GM23338 (cell line): Measurements from ENCODE around the gene VPS13A. TPM values are rescaled to one million over a fixed set of nuclear protein-coding genes. Genes with fewer than 3 reads are reported as not detected.

Experiments
- ATAC-seq: fragments of 200-7000 bp; cut with Tn5 transposase; 3 replicates; pipeline ENCODE4 v1.9.1; 2020
- DNase-seq: peaks from one replicate; pipeline ENCODE4 v3.0.0-alpha.2; 2015; ENCODE audit warnings: low spot score
- H2AFZ ChIP-seq: fragments of 200-600 bp; sonication (generic); 2 replicates; pipeline ENCODE4 v1.8.0; 2016; ENCODE audit warnings: antibody characterized with exemption, mild to moderate bottlenecking, moderate library complexity
- H3F3A ChIP-seq: fragments of 200-600 bp; sonication (generic); replicated peaks from 2 replicates; pipeline ENCODE4 v1.8.0; 2017; ENCODE audit warnings: antibody characterized with exemption, mixed run types, low read depth
- H3K27ac ChIP-seq: fragments of 200-600 bp; sonication (generic); 2 replicates; pipeline ENCODE4 v1.6.1; 2016; ENCODE audit warnings: low read depth
- H3K27me3 ChIP-seq: fragments of 200-600 bp; sonication (generic); 2 replicates; pipeline ENCODE4 v1.8.0; 2016; ENCODE audit warnings: mild to moderate bottlenecking, mixed run types, moderate library complexity; ENCODE audit not compliant: insufficient read depth
- H3K36me3 ChIP-seq: fragments of 200-600 bp; sonication (generic); 2 replicates; pipeline ENCODE4 v1.8.0; 2016; ENCODE audit warnings: mild to moderate bottlenecking; ENCODE audit not compliant: insufficient read depth
- H3K4me1 ChIP-seq: fragments of 200-600 bp; sonication (generic); 2 replicates; pipeline ENCODE4 v1.8.0; 2016; ENCODE audit warnings: mild to moderate bottlenecking, moderate library complexity; ENCODE audit not compliant: insufficient read depth
- H3K4me2 ChIP-seq: fragments of 200-600 bp; sonication (generic); 2 replicates; pipeline ENCODE4 v1.7.1; 2017; ENCODE audit warnings: mixed run types
- H3K4me3 ChIP-seq: fragments of 200-600 bp; sonication (generic); 2 replicates; pipeline ENCODE4 v1.6.1; 2016; ENCODE audit warnings: mixed run types
- H3K79me2 ChIP-seq: fragments of 200-600 bp; sonication (generic); replicated peaks from 2 replicates; pipeline ENCODE4 v1.8.0; 2017; ENCODE audit warnings: mild to moderate bottlenecking; ENCODE audit not compliant: insufficient read depth
- H3K9me2 ChIP-seq: fragments of 200-600 bp; sonication (generic); 2 replicates; pipeline ENCODE4 v1.8.0; 2017; ENCODE audit not compliant: insufficient read depth
- H4K20me1 ChIP-seq: fragments of 200-600 bp; sonication (generic); replicated peaks from 2 replicates; pipeline ENCODE4 v1.8.0; 2017; ENCODE audit warnings: mild to moderate bottlenecking; ENCODE audit not compliant: insufficient read depth
- H3K27ac Mint-ChIP-seq: 2 replicates; pipeline ENCODE4 v1.8.0; 2020; ENCODE audit warnings: inconsistent platforms, mild to moderate bottlenecking, moderate library complexity, mixed read lengths
- H3K27me3 Mint-ChIP-seq: 3 replicates; pipeline ENCODE4 v1.8.0; 2022; ENCODE audit warnings: low read depth, mild to moderate bottlenecking, moderate library complexity, mixed read lengths, inconsistent platforms; ENCODE audit not compliant: insufficient read depth, poor library complexity
- H3K36me3 Mint-ChIP-seq: 3 replicates; pipeline ENCODE4 v1.8.0; 2021; ENCODE audit warnings: low read depth, mild to moderate bottlenecking, inconsistent platforms, moderate library complexity, mixed read lengths
- H3K4me1 Mint-ChIP-seq: 3 replicates; pipeline ENCODE4 v1.8.0; 2020; ENCODE audit warnings: mild to moderate bottlenecking, inconsistent platforms, mixed read lengths
- H3K4me3 Mint-ChIP-seq: 3 replicates; pipeline ENCODE4 v1.8.0; 2021; ENCODE audit warnings: moderate library complexity, mild to moderate bottlenecking, inconsistent platforms, mixed read lengths
- H3K9me3 Mint-ChIP-seq: 3 replicates; pipeline ENCODE4 v1.8.0; 2020; ENCODE audit warnings: moderate library complexity, mild to moderate bottlenecking, inconsistent platforms, mixed read lengths
- EZH2 ChIP-seq: fragments of 200-600 bp; sonication (generic); IDR thresholded peaks from one replicate; pipeline ENCODE4 v1.8.0; 2017; ENCODE audit warnings: antibody characterized with exemption, mild to moderate bottlenecking, low read depth; ENCODE audit not compliant: unreplicated experiment
- EZH2phosphoT487 ChIP-seq: fragments of 200-600 bp; sonication (generic); IDR thresholded peaks from one replicate; pipeline ENCODE4 v1.8.1; 2018; ENCODE audit warnings: antibody characterized with exemption; ENCODE audit not compliant: unreplicated experiment
- JUNB ChIP-seq: IDR thresholded peaks from one replicate; pipeline ENCODE4 v1.6.1; 2016; ENCODE audit warnings: antibody characterized with exemption; ENCODE audit not compliant: unreplicated experiment
- STAT1 ChIP-seq: IDR thresholded peaks from one replicate; pipeline ENCODE4 v1.6.1; 2016; ENCODE audit warnings: antibody characterized with exemption; ENCODE audit not compliant: unreplicated experiment
- ZNF331 ChIP-seq: fragments of 250-450 bp; sonication (Bioruptor Pico); IDR thresholded peaks from 2 replicates; pipeline ENCODE4 v1.5.0; 2020; ENCODE audit warnings: low read depth, mild to moderate bottlenecking, moderate library complexity
- polyA plus RNA-seq: library from polyadenylated mRNA; unstranded; fragments of >200 nt; fragmentation: Nextera tagmentation; extraction: Ambion mirVana; gene quantifications from 2 replicates; pipeline ENCODE4 v1.2.1, GENCODE V29; 2016
- total RNA-seq: library from RNA; depleted of rRNA; stranded (reverse); fragments of >200 nt; shearing (Covaris generic); gene quantifications from 2 replicates; pipeline ENCODE4 v1.2.3, GENCODE V29; 2014
- TF ChIP-seq, protein P1 (sequence below), 2 experiments: fragments of 200-600 bp in 1 of 2; sonication (generic) in 1 of 2; conservative IDR thresholded peaks; 2 replicates each; pipeline versions ENCODE4 v1.5.1 to v1.6.1; 2016 to 2017; ENCODE audit warnings: antibody characterized with exemption in 2 of 2, low read depth in 2 of 2, mild to moderate bottlenecking in 2 of 2, moderate library complexity in 1 of 2
- TF ChIP-seq, protein P2 (sequence below): IDR thresholded peaks from one replicate; pipeline ENCODE4 v1.6.1; 2018; ENCODE audit warnings: antibody characterized with exemption; ENCODE audit not compliant: unreplicated experiment
- TF ChIP-seq, protein P3 (sequence below): IDR thresholded peaks from 2 replicates; pipeline ENCODE4 v1.6.1; 2016; ENCODE audit warnings: antibody characterized with exemption

Gene VPS13A
- total and polyA plus RNA-seq, 2 experiments from 2014 or later, result 45.9 to 68.1 TPM

- Mint-ChIP-seq H3K27ac (no peak overlapping the region), H3K27me3 (no peaks in the 10 kb centered on the region), H3K36me3 (peaks cover 11% of the 10 kb centered on the region; the same call in 2 of the 3 replicates), H3K4me3 (no peak overlapping the region), H3K9me3 (no peaks in the 10 kb centered on the region), H3K4me1 (no peaks in the 10 kb centered on the region)
- no peak for TF ChIP-seq ZNF331 (CRISPR knock-in tag)
- TF ChIP-seq, protein P1, sequence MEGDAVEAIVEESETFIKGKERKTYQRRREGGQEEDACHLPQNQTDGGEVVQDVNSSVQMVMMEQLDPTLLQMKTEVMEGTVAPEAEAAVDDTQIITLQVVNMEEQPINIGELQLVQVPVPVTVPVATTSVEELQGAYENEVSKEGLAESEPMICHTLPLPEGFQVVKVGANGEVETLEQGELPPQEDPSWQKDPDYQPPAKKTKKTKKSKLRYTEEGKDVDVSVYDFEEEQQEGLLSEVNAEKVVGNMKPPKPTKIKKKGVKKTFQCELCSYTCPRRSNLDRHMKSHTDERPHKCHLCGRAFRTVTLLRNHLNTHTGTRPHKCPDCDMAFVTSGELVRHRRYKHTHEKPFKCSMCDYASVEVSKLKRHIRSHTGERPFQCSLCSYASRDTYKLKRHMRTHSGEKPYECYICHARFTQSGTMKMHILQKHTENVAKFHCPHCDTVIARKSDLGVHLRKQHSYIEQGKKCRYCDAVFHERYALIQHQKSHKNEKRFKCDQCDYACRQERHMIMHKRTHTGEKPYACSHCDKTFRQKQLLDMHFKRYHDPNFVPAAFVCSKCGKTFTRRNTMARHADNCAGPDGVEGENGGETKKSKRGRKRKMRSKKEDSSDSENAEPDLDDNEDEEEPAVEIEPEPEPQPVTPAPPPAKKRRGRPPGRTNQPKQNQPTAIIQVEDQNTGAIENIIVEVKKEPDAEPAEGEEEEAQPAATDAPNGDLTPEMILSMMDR (conservative IDR thresholded peaks at IDR 0.05; ENCODE audit: low read depth in 2 of 2), result peak; percentile 21 to 49; a peak in 3 of 4 replicates
- no peak for TF ChIP-seq JUNB
- TF ChIP-seq, protein P2, sequence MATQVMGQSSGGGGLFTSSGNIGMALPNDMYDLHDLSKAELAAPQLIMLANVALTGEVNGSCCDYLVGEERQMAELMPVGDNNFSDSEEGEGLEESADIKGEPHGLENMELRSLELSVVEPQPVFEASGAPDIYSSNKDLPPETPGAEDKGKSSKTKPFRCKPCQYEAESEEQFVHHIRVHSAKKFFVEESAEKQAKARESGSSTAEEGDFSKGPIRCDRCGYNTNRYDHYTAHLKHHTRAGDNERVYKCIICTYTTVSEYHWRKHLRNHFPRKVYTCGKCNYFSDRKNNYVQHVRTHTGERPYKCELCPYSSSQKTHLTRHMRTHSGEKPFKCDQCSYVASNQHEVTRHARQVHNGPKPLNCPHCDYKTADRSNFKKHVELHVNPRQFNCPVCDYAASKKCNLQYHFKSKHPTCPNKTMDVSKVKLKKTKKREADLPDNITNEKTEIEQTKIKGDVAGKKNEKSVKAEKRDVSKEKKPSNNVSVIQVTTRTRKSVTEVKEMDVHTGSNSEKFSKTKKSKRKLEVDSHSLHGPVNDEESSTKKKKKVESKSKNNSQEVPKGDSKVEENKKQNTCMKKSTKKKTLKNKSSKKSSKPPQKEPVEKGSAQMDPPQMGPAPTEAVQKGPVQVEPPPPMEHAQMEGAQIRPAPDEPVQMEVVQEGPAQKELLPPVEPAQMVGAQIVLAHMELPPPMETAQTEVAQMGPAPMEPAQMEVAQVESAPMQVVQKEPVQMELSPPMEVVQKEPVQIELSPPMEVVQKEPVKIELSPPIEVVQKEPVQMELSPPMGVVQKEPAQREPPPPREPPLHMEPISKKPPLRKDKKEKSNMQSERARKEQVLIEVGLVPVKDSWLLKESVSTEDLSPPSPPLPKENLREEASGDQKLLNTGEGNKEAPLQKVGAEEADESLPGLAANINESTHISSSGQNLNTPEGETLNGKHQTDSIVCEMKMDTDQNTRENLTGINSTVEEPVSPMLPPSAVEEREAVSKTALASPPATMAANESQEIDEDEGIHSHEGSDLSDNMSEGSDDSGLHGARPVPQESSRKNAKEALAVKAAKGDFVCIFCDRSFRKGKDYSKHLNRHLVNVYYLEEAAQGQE, result no peak
- TF ChIP-seq, protein P3, sequence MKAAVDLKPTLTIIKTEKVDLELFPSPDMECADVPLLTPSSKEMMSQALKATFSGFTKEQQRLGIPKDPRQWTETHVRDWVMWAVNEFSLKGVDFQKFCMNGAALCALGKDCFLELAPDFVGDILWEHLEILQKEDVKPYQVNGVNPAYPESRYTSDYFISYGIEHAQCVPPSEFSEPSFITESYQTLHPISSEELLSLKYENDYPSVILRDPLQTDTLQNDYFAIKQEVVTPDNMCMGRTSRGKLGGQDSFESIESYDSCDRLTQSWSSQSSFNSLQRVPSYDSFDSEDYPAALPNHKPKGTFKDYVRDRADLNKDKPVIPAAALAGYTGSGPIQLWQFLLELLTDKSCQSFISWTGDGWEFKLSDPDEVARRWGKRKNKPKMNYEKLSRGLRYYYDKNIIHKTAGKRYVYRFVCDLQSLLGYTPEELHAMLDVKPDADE, result no peak
- ATAC-seq (peak; percentile 53), DNase-seq (peak; percentile 19)
- Histone ChIP-seq H2AFZ (no peak overlapping the region), H3K27me3 (no peaks in the 10 kb centered on the region), H3K9me2 (no peaks in the 10 kb centered on the region), H3K4me2 (no peak overlapping the region), H3K79me2 (no peaks in the 10 kb centered on the region), H4K20me1 (no peaks in the 10 kb centered on the region), H3K27ac (no peak overlapping the region), H3K4me1 (no peaks in the 10 kb centered on the region), H3F3A (no peaks in the 10 kb centered on the region), H3K36me3 (no peaks in the 10 kb centered on the region; the same call in 1 of the 2 replicates), H3K4me3 (no peak overlapping the region)
These were observed 38.5 kb downstream of the VPS13A start for GRCh38 chr9:77215874-77216273.

DNA sequence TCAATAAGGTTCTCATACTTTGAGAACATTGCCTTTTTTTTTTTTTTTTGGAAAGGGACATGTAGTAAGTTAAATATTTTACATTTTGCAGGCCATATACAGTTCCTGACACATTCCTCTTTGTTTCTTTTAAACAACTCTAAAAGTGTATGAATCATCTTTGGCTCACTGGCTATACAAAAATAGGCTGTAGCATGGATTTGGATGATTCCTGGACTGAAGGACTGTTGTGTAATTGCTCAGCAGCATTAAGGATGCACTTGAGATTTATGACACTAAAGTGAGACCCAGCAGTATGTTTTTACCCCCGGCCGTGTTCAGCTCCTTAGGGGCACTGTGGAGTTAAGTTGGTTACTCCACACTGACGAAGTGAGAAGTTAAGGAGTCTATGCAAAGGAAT is 41.3 kb downstream of the VPS13A start:
- H3K36me3 Mint-ChIP-seq, result peaks cover 2% of the 10 kb centered on the region; the same call in 2 of the 3 replicates
- no peaks in the 10 kb centered on the region; the same call in 1 of the 2 replicates for H3K36me3 ChIP-seq
- no peaks in the 10 kb centered on the region for H3K9me2 ChIP-seq
- no peak overlapping the region for H3K4me3 ChIP-seq
- H3K79me2 ChIP-seq, result no peaks in the 10 kb centered on the region
- H2AFZ ChIP-seq, result no peak overlapping the region
- no peaks in the 10 kb centered on the region for H3F3A ChIP-seq
- no peak for DNase-seq
- H3K4me1 ChIP-seq, result no peaks in the 10 kb centered on the region
- H3K9me3 Mint-ChIP-seq, result no peaks in the 10 kb centered on the region
- H3K27ac Mint-ChIP-seq, result peak overlapping the region; percentile 39; the same call in 1 of the 2 replicates
- ATAC-seq, result no peak
- 0 out of 3 replicates have a peak, but pooled peaks cover 3% of the 10 kb centered on the region for H3K4me1 Mint-ChIP-seq
- no peak overlapping the region for H3K4me3 Mint-ChIP-seq
- no peaks in the 10 kb centered on the region for H4K20me1 ChIP-seq
- no peak overlapping the region for H3K4me2 ChIP-seq
- no peaks in the 10 kb centered on the region for H3K27me3 Mint-ChIP-seq
- no peaks in the 10 kb centered on the region for H3K27me3 ChIP-seq
- no peak overlapping the region for H3K27ac ChIP-seq
- TF ChIP-seq, protein P2, result no peak
- TF ChIP-seq EZH2 (no peak), EZH2phosphoT487 (no peak), JUNB (no peak), STAT1 (no peak)
